Testis (tissue), 3 donors: ENCODE results near the gene SLC12A3. TPM values are rescaled to one million over a fixed set of nuclear protein-coding genes. Genes with fewer than 3 reads are reported as not detected.

Source experiments
- DNase-seq: peaks from one replicate; pipeline ENCODE4 v3.0.0-alpha.2; 2019
- H3K27ac ChIP-seq, 2 donors: fragments of 200-600 bp; sonication (generic); one replicate each; pipeline ENCODE4 v1.5.1; 2019
- H3K27me3 ChIP-seq: fragments of 200-600 bp; sonication (generic); one replicate; pipeline ENCODE4 v1.5.1; 2019
- H3K36me3 ChIP-seq: fragments of 200-600 bp; sonication (generic); one replicate; pipeline ENCODE4 v1.5.1; 2017; ENCODE audit warnings: low read depth; ENCODE audit errors: missing control alignments
- H3K4me1 ChIP-seq: fragments of 200-600 bp; sonication (generic); one replicate; pipeline ENCODE4 v1.5.1; 2019
- H3K4me3 ChIP-seq, 2 donors: fragments of 200-600 bp; sonication (generic); one replicate each; pipeline ENCODE4 v1.5.1; 2017 to 2019
- H3K9me3 ChIP-seq: fragments of 200-600 bp; sonication (generic); one replicate; pipeline ENCODE4 v1.5.1; 2017
- POLR2A ChIP-seq: fragments of 450-650 bp; IDR thresholded peaks from one replicate; pipeline ENCODE4 v1.6.1; 2017; ENCODE audit warnings: antibody characterized with exemption, mild to moderate bottlenecking, moderate library complexity
- WGBS, 2 donors: methylation state at CpG; one replicate each; pipeline ENCODE4 v1.1.5; 2018; 5-methylcytosine and 5-hydroxymethylcytosine counted together
- intact Hi-C: fragments of 100-400 bp; cut with DNase I; formaldehyde crosslinking; loops from one replicate; pipeline ENCODE4 v1.15.1; 2023; ENCODE audit warnings: low total_unique reads
- polyA plus RNA-seq: library from polyadenylated mRNA; stranded (reverse); fragments of 350-450 nt; fragmentation: Illumina TruSeq; extraction: RNeasy Lipid Tissue Mini Kit (QIAGEN cat#74804); gene quantifications from one replicate; pipeline ENCODE4 v1.2.3, GENCODE V29; 2014; ENCODE audit warnings: low read depth, low replicate concordance; ENCODE audit not compliant: insufficient read depth
- total RNA-seq, 2 donors: library from RNA; depleted of rRNA; stranded (reverse); fragments of >200 nt; gene quantifications; one replicate each; pipeline ENCODE4 v1.2.3, GENCODE V29; 2016
- TF ChIP-seq, protein P1 (sequence below), 3 experiments: fragments of 450-650 bp in 2 of 3; fragments of 200-600 bp in 1 of 3; sonication (generic) in 1 of 3; IDR thresholded peaks; one replicate each; pipeline ENCODE4 v1.5.1; 2016 to 2019; ENCODE audit warnings: antibody characterized with exemption in 3 of 3, mild to moderate bottlenecking in 2 of 3, moderate library complexity in 1 of 3

SLC12A3 gene
- total and polyA plus RNA-seq, 3 donors from 2014 or later = 0.16 to 1.1 (median 0.16) TPM

DNA sequence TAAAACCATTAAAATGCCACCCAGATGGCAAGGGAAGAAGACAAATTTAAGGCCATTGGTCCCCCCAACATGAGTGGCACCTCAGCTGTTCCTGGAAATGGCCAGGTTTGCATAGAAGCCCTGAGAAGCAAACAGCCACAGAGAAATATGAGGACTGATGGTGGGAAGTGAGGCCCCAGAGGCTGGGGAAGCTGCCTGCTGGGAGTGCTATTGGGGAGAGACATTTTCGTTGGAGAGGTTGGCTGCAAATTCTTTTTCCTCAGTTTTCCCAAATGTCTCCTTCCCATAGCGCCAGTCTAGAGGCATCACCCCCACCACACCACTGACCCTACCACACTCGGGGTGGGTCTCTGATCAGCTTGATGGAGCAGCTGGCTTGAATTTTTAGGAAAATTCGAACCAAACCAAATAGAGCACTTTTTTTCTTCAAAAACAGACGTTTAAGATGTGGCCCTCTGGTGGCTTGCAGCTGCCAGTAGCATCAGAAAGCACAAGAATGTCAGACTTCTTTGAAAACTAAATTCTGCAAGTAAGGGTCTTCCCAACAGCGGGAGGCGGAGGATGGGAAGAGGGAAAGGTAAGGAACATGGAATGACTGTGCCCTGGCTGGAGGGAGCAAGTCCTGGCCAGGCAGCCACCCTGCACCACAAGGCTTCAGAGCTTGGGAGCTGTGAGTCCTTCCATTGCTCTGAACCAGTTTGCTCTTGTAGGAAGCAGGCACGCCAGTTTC is 13.2 kb upstream of the SLC12A3 start:
- no peak overlapping the region for H3K27ac ChIP-seq
- intact Hi-C loops = no loop called here
- no peaks in the 10 kb centered on the region for H3K27me3 ChIP-seq
- WGBS, 2 donors = 67 to 75% methylated on average over 7 to 8 of the region's 8 CpGs
- TF ChIP-seq, protein P1, sequence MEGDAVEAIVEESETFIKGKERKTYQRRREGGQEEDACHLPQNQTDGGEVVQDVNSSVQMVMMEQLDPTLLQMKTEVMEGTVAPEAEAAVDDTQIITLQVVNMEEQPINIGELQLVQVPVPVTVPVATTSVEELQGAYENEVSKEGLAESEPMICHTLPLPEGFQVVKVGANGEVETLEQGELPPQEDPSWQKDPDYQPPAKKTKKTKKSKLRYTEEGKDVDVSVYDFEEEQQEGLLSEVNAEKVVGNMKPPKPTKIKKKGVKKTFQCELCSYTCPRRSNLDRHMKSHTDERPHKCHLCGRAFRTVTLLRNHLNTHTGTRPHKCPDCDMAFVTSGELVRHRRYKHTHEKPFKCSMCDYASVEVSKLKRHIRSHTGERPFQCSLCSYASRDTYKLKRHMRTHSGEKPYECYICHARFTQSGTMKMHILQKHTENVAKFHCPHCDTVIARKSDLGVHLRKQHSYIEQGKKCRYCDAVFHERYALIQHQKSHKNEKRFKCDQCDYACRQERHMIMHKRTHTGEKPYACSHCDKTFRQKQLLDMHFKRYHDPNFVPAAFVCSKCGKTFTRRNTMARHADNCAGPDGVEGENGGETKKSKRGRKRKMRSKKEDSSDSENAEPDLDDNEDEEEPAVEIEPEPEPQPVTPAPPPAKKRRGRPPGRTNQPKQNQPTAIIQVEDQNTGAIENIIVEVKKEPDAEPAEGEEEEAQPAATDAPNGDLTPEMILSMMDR (IDR thresholded peaks at IDR 0.05) = peak in 2 of 3 experiments; percentile 34 to 45
- TF ChIP-seq POLR2A = no peak
- H3K36me3 ChIP-seq = no peaks in the 10 kb centered on the region
- H3K4me3 ChIP-seq = no peak overlapping the region
- no peak for DNase-seq
- H3K9me3 ChIP-seq = no peaks in the 10 kb centered on the region
- H3K4me1 ChIP-seq = peaks cover 24% of the 10 kb centered on the region

- intact Hi-C loops = no loop called here
- TF ChIP-seq, protein P1 (IDR thresholded peaks at IDR 0.05) = no peak
- TF ChIP-seq POLR2A = no peak
- WGBS, 2 donors = 82 to 90% methylated on average over 3 of the region's 3 CpGs
- H3K4me3 ChIP-seq = no peak overlapping the region
- no peaks in the 10 kb centered on the region for H3K9me3 ChIP-seq
- H3K4me1 ChIP-seq = peaks cover 19% of the 10 kb centered on the region
- no peak for DNase-seq
- no peaks in the 10 kb centered on the region for H3K36me3 ChIP-seq
- no peak overlapping the region for H3K27ac ChIP-seq
- H3K27me3 ChIP-seq = no peaks in the 10 kb centered on the region
Measured at GRCh38 chr16:56852401-56852730, 12.6 kb upstream of the SLC12A3 start.

- no peak overlapping the region for H3K27ac ChIP-seq
- no peak overlapping the region for H3K4me3 ChIP-seq
- H3K27me3 ChIP-seq = no peaks in the 10 kb centered on the region
- DNase-seq = no peak
- no peaks in the 10 kb centered on the region for H3K9me3 ChIP-seq
- peaks cover 14% of the 10 kb centered on the region for H3K4me1 ChIP-seq
- TF ChIP-seq POLR2A = no peak
- TF ChIP-seq, protein P1 (IDR thresholded peaks at IDR 0.05) = no peak
- WGBS, 2 donors = 91 to 99% methylated on average over 11 of the region's 11 CpGs
- intact Hi-C loops = no loop called here
- no peaks in the 10 kb centered on the region for H3K36me3 ChIP-seq
Measured at GRCh38 chr16:56852968-56853367, 12.0 kb upstream of the SLC12A3 start.

GRCh38 chr16:56855201-56855600 is 9.8 kb upstream of the SLC12A3 start:
- Histone ChIP-seq H3K27me3 (no peaks in the 10 kb centered on the region), H3K27ac (no peak overlapping the region), H3K36me3 (no peaks in the 10 kb centered on the region), H3K9me3 (no peaks in the 10 kb centered on the region), H3K4me1 (no peaks in the 10 kb centered on the region), H3K4me3 (no peak overlapping the region)
- DNase-seq = no peak
- intact Hi-C loops = no loop called here
- 98 to 100% methylated on average over 1 to 6 of the region's 6 CpGs for WGBS, 2 donors
- TF ChIP-seq, protein P1 (IDR thresholded peaks at IDR 0.05) = no peak
- TF ChIP-seq POLR2A = no peak

GRCh38 chr16:56855946-56856345 is 9.1 kb upstream of the SLC12A3 start:
- Histone ChIP-seq H3K36me3 (no peaks in the 10 kb centered on the region), H3K4me1 (peaks cover 2% of the 10 kb centered on the region)
- 58% methylated on average over 3 to 4 of the region's 4 CpGs for WGBS, 2 donors

More at GRCh38 chr16:56855946-56856345, 9.1 kb upstream of the SLC12A3 start:
- Histone ChIP-seq H3K27me3 (no peaks in the 10 kb centered on the region), H3K9me3 (no peaks in the 10 kb centered on the region), H3K27ac (no peak overlapping the region), H3K4me3 (no peak overlapping the region)
- no peak for DNase-seq
- intact Hi-C loops = no loop called here
- TF ChIP-seq POLR2A = no peak
- TF ChIP-seq, protein P1 (IDR thresholded peaks at IDR 0.05) = no peak
